OCI-LY1 (cell line): ENCODE data around the gene EVC2.

Source experiments
- CTCF ChIP-seq: fragments of 200-600 bp; sonication (generic), shearing (Covaris generic); IDR thresholded peaks from 2 replicates; pipeline ENCODE4 v1.5.1; 2017; ENCODE audit warnings: mild to moderate bottlenecking, antibody characterized with exemption, low read length, moderate library complexity, mixed read lengths
- EZH2 ChIP-seq: fragments of 200-600 bp; sonication (generic), shearing (Covaris generic); IDR thresholded peaks from 2 replicates; pipeline ENCODE4 v1.8.0; 2017; ENCODE audit warnings: borderline replicate concordance, mixed run types, mild to moderate bottlenecking, antibody characterized with exemption, low read length, moderate library complexity, mixed read lengths

GRCh38 chr4:5720157-5720850 lies 11.9 kb upstream of the EVC2 start:
- no peak for TF ChIP-seq CTCF
- TF ChIP-seq EZH2: no peak
